OCI-LY7 (cell line): Measurements from ENCODE around the gene ARSJ. TPM values are rescaled to one million over a fixed set of nuclear protein-coding genes. Genes with fewer than 3 reads are reported as not detected.

Experiments used
- BruUV-seq: library from RNA; stranded (reverse); fragments of 400-500 nt; replicated peaks from 2 replicates; lab custom pipeline; 2021; lab: Mats Ljungman, UMichigan
- CTCF ChIA-PET: fragments of 300-600 bp; sonication (Branson Sonifier 250); formaldehyde crosslinking; loops from one replicate; lab custom pipeline; 2022; ENCODE audit warnings: antibody characterized with exemption; ENCODE audit not compliant: unreplicated experiment; lab: Charles Lee
- POLR2A ChIA-PET: fragments of 300-600 bp; sonication (Branson Sonifier 250); formaldehyde crosslinking; loops from one replicate; lab custom pipeline; 2022; ENCODE audit warnings: antibody characterized with exemption; lab: Charles Lee
- DNase-seq: peaks from one replicate; pipeline ENCODE4 v3.0.0-alpha.2; 2015; ENCODE audit warnings: low spot score
- H2AFZ ChIP-seq: fragments of 200-600 bp; sonication (generic), shearing (Covaris generic); 2 replicates; pipeline ENCODE4 v1.6.1; 2014; ENCODE audit warnings: mild to moderate bottlenecking, antibody characterized with exemption, low read length, moderate library complexity
- H3K27ac ChIP-seq: fragments of 200-600 bp; sonication (generic); 2 replicates; pipeline ENCODE4 v1.5.1; 2014; ENCODE audit warnings: mixed run types, low read depth, mild to moderate bottlenecking, moderate library complexity, low read length, inconsistent platforms; ENCODE audit not compliant: poor library complexity, severe bottlenecking
- H3K36me3 ChIP-seq: fragments of 200-600 bp; sonication (generic); 2 replicates; pipeline ENCODE4 v1.6.1; 2014; ENCODE audit warnings: mild to moderate bottlenecking, antibody characterized with exemption, low read length, moderate library complexity, mixed read lengths; ENCODE audit not compliant: insufficient read depth
- H3K4me1 ChIP-seq: fragments of 200-600 bp; sonication (generic); 2 replicates; pipeline ENCODE4 v1.5.1; 2014; ENCODE audit warnings: mild to moderate bottlenecking, low read length; ENCODE audit not compliant: insufficient read depth, poor library complexity, severe bottlenecking
- H3K4me2 ChIP-seq: fragments of 200-600 bp; sonication (generic); 2 replicates; pipeline ENCODE4 v1.6.1; 2014; ENCODE audit warnings: mild to moderate bottlenecking, low read length
- H3K4me3 ChIP-seq: fragments of 200-600 bp; sonication (generic); 2 replicates; pipeline ENCODE4 v1.5.1; 2014; ENCODE audit warnings: mild to moderate bottlenecking, low read depth, low read length; ENCODE audit not compliant: poor library complexity, severe bottlenecking
- H3K79me2 ChIP-seq: fragments of 200-600 bp; sonication (generic); 2 replicates; pipeline ENCODE4 v1.6.1; 2016; ENCODE audit warnings: low read depth, mild to moderate bottlenecking, low read length, moderate library complexity, mixed read lengths; ENCODE audit not compliant: insufficient read depth
- H3K9me2 ChIP-seq: fragments of 200-600 bp; sonication (generic); 2 replicates; pipeline ENCODE4 v1.6.1; 2016; ENCODE audit warnings: mild to moderate bottlenecking, low read length, mixed read lengths; ENCODE audit not compliant: insufficient read depth
- H3K9me3 ChIP-seq: fragments of 200-600 bp; sonication (generic); 2 replicates; pipeline ENCODE4 v1.6.1; 2014; ENCODE audit warnings: mild to moderate bottlenecking, mixed run types, low read length, mixed read lengths
- H4K20me1 ChIP-seq: fragments of 200-600 bp; sonication (generic); 2 replicates; pipeline ENCODE4 v1.6.1; 2014; ENCODE audit warnings: mild to moderate bottlenecking, antibody characterized with exemption, low read length, moderate library complexity, mixed read lengths; ENCODE audit not compliant: insufficient read depth
- CTCF ChIP-seq: fragments of 200-600 bp; sonication (generic); conservative IDR thresholded peaks from 2 replicates; pipeline ENCODE4 v1.5.1; 2014; ENCODE audit warnings: mild to moderate bottlenecking, antibody characterized with exemption, low read length, moderate library complexity, mixed read lengths
- EZH2phosphoT487 ChIP-seq: fragments of 200-600 bp; sonication (generic); IDR thresholded peaks from 2 replicates; pipeline ENCODE4 v1.6.1; 2018; ENCODE audit warnings: low read depth, borderline replicate concordance, mild to moderate bottlenecking, mixed run types, antibody characterized with exemption, low read length, moderate library complexity, mixed read lengths
- intact Hi-C: fragments of 100-400 bp; cut with micrococcal nuclease; formaldehyde crosslinking; loops from one replicate; pipeline ENCODE4 v1.10.0; 2022; ENCODE audit not compliant: unreplicated experiment
- total RNA-seq, 2 experiments: library from RNA; depleted of rRNA in 1 of 2; stranded (reverse); fragments of >200 nt in 1 of 2; shearing (Covaris generic) in 1 of 2; gene quantifications; 2 replicates each; pipeline ENCODE4 v1.2.3, GENCODE V29; 2014 to 2022

Gene ARSJ
- total RNA-seq, 2 experiments from 2014 or later = not detected

GRCh38 chr4:113971706-113972360 is 7.6 kb downstream of the ARSJ start:
- Histone ChIP-seq H4K20me1 (no peaks in the 10 kb centered on the region), H3K4me2 (no peak overlapping the region), H3K4me3 (no peak overlapping the region), H3K36me3 (no peaks in the 10 kb centered on the region), H3K9me2 (no peaks in the 10 kb centered on the region), H3K9me3 (no peaks in the 10 kb centered on the region), H3K79me2 (no peaks in the 10 kb centered on the region), H3K27ac (no peak overlapping the region), H3K4me1 (no peaks in the 10 kb centered on the region), H2AFZ (no peak overlapping the region)
- no peak for TF ChIP-seq EZH2phosphoT487
- CTCF ChIA-PET = no interaction called here
- intact Hi-C loops = no loop called here
- no TSS peak for BruUV-seq
- POLR2A ChIA-PET = interaction anchor here (0.6 to 1.3 kb wide), 5 partner anchors 8 to 859 kb away, joined by 3 to 14 read pairs (median 3); no protein-coding TSS in a partner anchor
- DNase-seq = no peak

DNA sequence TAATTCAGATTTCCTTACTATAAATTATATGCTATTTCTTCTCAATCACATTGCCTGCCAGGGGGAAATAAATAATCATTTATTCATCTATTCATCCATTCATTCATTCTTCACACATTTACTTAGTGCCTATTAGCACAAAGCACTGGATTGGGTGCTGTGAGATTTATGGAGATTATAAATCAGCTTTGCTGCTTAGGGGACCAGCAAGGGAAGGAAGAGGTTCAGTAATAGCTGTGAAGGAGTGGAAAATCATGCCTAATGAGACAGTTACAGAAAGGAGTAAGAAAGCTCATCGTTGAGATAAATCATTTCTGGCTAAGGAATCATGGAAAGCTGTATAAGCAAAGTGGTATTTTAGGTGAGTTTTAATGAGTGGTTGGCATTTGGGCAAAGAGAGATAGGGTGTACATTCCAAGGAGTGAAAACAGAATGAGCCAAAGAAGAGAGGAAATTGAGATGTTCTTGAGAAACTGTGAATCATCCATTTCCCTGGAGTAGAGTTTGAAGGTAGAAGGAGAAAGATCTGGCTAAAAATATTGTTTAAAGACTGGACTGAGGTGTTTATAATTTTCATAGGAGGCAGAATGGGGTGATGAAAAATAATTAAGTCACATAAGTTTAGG is 9.6 kb downstream of the ARSJ start:
- H3K79me2 ChIP-seq = no peaks in the 10 kb centered on the region
- DNase-seq = no peak
- H3K36me3 ChIP-seq = no peaks in the 10 kb centered on the region
- H3K4me2 ChIP-seq = no peak overlapping the region
- intact Hi-C loops = no loop called here
- TF ChIP-seq EZH2phosphoT487 (no peak), CTCF (no peak)
- no peaks in the 10 kb centered on the region for H3K4me1 ChIP-seq
- no peaks in the 10 kb centered on the region for H4K20me1 ChIP-seq
- BruUV-seq = no TSS peak
- ChIA-PET POLR2A (interaction anchor here (1.6 kb wide), 1 partner anchor 13 kb away, joined by 4 read pairs; no protein-coding TSS in a partner anchor), CTCF (no interaction called here)
- H3K4me3 ChIP-seq = no peak overlapping the region
- H3K27ac ChIP-seq = no peak overlapping the region
- no peak overlapping the region for H2AFZ ChIP-seq
- H3K9me2 ChIP-seq = no peaks in the 10 kb centered on the region
- no peaks in the 10 kb centered on the region for H3K9me3 ChIP-seq

DNA sequence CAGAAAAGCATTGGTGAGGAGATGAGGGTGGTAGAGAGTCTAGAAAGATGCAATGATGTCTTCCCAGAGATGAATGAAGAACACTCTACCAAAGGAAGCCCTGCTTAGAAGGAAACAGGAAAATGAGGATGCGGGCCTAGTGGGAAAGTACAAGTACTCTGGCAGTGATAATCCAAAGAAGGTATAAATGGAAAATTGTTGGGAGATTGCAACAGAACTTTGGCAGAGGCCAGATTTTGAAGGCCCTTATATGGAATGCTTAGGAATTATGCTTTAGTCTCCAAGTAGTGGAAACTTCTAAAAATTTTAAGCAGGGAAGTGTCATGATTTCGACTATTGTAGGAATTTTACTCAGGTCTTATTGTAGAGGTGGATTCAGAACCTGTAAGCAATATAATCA is 11.0 kb downstream of the ARSJ start:
- no peak overlapping the region for H3K27ac ChIP-seq
- CTCF ChIA-PET = no interaction called here
- no peaks in the 10 kb centered on the region for H3K79me2 ChIP-seq
- no peak overlapping the region for H2AFZ ChIP-seq
- POLR2A ChIA-PET = no interaction called here
- no peaks in the 10 kb centered on the region for H3K9me3 ChIP-seq
- H3K4me3 ChIP-seq = no peak overlapping the region
- intact Hi-C loops = no loop called here
- TF ChIP-seq EZH2phosphoT487 = no peak
- no peak for TF ChIP-seq CTCF
- no peaks in the 10 kb centered on the region for H3K4me1 ChIP-seq
- no peaks in the 10 kb centered on the region for H3K9me2 ChIP-seq
- H3K4me2 ChIP-seq = no peak overlapping the region
- DNase-seq = no peak
- no TSS peak for BruUV-seq
- H3K36me3 ChIP-seq = no peaks in the 10 kb centered on the region
- H4K20me1 ChIP-seq = no peaks in the 10 kb centered on the region
